GM19351 (cell line): ENCODE measurements around the gene HIRA.

Source experiments
- ATAC-seq: cut with Tn5 transposase; IDR thresholded peaks from one replicate; pipeline ENCODE4 v1.9.1; 2021; ENCODE audit warnings: mild to moderate bottlenecking, moderate library complexity; ENCODE audit not compliant: unreplicated experiment

Gene HIRA

GRCh38 chr22:19358703-19359553 is 72.6 kb downstream of the HIRA start:
- no peak for ATAC-seq

- ATAC-seq, result no peak
Measured at GRCh38 chr22:19358195-19358594, 73.3 kb downstream of the HIRA start.

- ATAC-seq, result no peak
Measured at GRCh38 chr22:19357270-19358105, 74.0 kb downstream of the HIRA start.

GRCh38 chr22:19356708-19357269 is 74.7 kb downstream of the HIRA start:
- no peak for ATAC-seq

GRCh38 chr22:19355413-19356157 is 75.9 kb downstream of the HIRA start:
- no peak for ATAC-seq

- ATAC-seq, result no peak
Measured at GRCh38 chr22:19354201-19354600, 77.3 kb downstream of the HIRA start.

GRCh38 chr22:19353363-19354131 is 78.0 kb downstream of the HIRA start:
- ATAC-seq, result no peak

GRCh38 chr22:19352766-19353165 is 78.8 kb downstream of the HIRA start:
- ATAC-seq, result no peak

GRCh38 chr22:19352217-19352616 is 79.3 kb downstream of the HIRA start:
- no peak for ATAC-seq

- no peak for ATAC-seq
Measured at GRCh38 chr22:19351604-19352003, 79.9 kb downstream of the HIRA start.

GRCh38 chr22:19350947-19351346 is 80.6 kb downstream of the HIRA start:
- ATAC-seq, result no peak

- ATAC-seq, result no peak
Measured at GRCh38 chr22:19350476-19350859, 81.1 kb downstream of the HIRA start.

GRCh38 chr22:19349778-19350475 is 81.6 kb downstream of the HIRA start:
- ATAC-seq, result no peak

GRCh38 chr22:19346677-19347265 is 84.8 kb downstream of the HIRA start:
- no peak for ATAC-seq

GRCh38 chr22:19344420-19344819 is 87.1 kb downstream of the HIRA start:
- ATAC-seq, result no peak

- no peak for ATAC-seq
Measured at GRCh38 chr22:19343470-19343869, 88.1 kb downstream of the HIRA start.

- ATAC-seq, result no peak
Measured at GRCh38 chr22:19341500-19341899, 90.0 kb downstream of the HIRA start.

- ATAC-seq, result no peak
Measured at GRCh38 chr22:19337137-19337536, 94.4 kb downstream of the HIRA start.
